ENCODE data around the gene DSTYK.
A peak's percentile ranks its signal among the peaks of the same experiment; 100 is the strongest.

DSTYK gene, protein sequence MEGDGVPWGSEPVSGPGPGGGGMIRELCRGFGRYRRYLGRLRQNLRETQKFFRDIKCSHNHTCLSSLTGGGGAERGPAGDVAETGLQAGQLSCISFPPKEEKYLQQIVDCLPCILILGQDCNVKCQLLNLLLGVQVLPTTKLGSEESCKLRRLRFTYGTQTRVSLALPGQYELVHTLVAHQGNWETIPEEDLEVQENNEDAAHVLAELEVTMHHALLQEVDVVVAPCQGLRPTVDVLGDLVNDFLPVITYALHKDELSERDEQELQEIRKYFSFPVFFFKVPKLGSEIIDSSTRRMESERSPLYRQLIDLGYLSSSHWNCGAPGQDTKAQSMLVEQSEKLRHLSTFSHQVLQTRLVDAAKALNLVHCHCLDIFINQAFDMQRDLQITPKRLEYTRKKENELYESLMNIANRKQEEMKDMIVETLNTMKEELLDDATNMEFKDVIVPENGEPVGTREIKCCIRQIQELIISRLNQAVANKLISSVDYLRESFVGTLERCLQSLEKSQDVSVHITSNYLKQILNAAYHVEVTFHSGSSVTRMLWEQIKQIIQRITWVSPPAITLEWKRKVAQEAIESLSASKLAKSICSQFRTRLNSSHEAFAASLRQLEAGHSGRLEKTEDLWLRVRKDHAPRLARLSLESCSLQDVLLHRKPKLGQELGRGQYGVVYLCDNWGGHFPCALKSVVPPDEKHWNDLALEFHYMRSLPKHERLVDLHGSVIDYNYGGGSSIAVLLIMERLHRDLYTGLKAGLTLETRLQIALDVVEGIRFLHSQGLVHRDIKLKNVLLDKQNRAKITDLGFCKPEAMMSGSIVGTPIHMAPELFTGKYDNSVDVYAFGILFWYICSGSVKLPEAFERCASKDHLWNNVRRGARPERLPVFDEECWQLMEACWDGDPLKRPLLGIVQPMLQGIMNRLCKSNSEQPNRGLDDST

DNA sequence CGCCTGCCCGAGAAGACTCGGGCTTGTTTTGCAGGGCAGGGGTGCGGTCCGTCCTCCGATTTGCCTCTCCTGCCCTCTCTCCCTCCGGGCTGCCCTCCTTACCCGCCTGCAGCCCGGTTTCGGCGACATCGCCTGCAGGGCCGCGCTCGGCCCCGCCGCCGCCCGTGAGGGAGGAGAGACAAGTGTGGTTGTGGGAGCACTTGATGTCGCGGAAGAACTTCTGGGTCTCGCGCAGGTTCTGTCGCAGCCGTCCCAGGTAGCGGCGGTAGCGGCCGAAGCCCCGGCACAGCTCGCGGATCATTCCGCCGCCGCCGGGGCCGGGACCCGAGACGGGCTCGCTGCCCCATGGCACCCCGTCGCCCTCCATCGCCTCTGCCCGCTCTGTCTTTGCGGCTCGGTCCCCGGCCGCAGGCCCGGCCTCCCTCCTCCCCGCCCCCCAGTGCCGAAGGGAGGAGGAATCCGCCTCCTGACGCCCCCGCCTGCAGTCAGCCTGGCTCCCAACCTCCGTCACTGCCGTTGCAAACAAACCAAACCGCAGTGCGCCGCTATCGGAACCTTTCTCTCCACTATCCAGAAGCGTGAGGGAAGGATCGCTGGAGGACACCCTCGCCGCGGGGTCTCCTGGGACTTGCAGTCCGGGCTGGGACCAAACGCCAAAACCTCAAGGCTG, at the start of gene DSTYK:
Gene DSTYK, minus strand, starts transcription at position 534 of the 670 bp plus-strand sequence. Its CDS starts 167 bp downstream, at position 367.
- peak; percentile 73 to 97 (median 94) for DNase-seq

DNA sequence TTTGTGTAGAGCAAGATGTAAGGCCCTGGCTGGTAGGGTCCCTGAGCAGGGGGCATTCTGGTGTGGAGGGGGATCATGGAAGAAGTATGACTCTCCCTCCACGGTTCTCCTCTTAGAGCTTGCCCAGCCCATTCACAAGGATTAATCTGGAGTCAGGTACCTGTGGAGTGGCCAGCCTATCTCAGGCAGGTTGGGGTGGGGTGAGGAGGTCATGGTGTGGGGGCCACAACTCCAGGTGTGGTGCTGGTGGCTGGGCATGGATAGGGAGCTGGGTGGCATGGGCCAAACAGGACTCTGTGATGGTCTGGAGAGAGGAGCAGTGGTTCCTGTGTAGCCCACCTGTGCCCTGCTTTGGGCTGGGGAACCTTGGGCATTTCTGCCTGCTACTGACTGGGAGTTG, 48.5 kb upstream of the DSTYK start:
- no peak for DNase-seq

DNA sequence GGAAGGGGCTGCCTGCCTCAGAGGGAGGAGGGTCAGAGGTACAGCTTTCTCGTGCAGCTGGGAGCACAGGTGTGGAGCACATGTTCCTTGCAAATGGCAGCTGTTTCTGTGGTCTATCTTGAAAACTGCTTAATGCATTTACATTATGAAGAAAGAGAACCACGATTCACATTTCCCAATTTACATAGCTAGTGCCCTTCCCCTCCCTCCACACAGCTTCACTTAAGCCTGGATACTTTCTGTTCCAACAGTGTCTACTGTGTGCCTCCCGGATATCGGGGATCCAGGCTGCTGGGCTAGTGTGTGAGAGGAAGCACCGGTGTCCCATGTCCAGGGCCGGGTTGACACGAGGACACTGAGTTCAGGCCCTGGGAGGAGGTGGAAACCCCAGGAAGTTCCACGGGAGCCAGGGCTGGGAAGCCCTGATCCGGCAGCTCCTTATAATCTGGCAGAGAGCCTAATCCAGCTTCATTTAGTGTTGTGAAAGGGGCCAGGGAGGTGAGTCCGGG, 47.9 kb upstream of the DSTYK start:
- DNase-seq = no peak

DNA sequence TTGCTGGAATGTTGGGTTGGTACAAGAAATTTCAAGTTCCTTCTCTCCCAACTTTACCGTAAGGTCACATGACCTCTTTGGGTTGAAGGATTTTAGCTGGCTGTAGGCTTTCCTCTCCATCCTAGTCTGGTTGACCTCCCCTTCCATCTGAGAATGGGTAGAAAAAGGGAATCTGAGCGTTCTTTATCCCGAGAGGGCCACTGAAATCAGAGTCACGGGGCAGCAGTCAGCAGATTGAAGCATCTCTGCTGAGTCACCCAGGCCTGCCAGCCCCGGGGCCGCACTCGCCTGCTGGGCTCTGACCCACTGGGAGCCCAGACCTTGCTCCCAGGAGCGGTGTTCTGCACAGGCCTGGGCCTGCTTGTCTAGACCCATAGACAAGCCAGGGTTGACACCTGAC, 47.2 kb upstream of the DSTYK start:
- DNase-seq = peak in 42 of 56 donors; percentile 26 to 85 (median 60)

DNA sequence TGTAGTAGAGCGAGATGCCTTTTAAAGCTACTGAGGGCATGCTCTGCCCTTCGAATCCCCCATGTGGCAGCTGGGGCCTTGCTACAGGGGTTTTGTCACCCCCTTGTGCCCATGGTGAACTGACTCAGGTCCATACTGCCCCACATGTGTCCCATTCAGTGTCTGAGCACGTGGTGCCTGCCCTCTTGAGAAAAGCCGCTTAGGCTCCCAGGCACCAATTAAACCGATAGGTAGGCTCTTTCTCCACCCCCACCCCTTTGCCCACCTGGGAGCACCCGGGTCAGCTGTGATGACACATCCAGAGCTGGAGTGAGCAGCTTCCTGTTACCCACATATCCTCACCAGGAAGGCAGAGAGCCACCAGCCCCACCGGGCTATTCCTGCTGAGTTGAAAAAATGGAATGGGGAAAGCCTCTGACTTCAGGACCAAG, 46.8 kb upstream of the DSTYK start:
- DNase-seq = peak in 1 of 56 donors; percentile 43

DNA sequence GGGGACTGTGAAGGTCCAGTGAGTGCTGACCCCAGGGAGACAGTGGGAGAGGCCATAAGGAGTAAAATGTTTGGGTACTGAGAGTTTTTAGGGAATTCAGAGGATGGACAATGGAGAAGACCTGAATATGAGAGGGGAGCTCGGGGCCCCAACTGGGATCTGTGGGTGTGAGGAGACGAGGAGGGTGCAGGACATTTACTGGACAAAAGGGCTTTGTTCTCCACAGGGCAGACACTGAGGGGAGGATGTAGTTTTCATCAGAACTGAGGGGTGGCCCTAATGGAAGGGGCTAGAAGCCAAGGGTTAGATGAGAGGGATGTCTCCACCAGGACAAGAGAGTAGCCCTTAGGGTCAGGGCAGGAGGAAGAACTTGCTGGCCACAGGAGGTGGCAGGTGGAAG, 46.2 kb upstream of the DSTYK start:
- peak in 13 of 56 donors; percentile 14 to 66 (median 35) for DNase-seq

DNA sequence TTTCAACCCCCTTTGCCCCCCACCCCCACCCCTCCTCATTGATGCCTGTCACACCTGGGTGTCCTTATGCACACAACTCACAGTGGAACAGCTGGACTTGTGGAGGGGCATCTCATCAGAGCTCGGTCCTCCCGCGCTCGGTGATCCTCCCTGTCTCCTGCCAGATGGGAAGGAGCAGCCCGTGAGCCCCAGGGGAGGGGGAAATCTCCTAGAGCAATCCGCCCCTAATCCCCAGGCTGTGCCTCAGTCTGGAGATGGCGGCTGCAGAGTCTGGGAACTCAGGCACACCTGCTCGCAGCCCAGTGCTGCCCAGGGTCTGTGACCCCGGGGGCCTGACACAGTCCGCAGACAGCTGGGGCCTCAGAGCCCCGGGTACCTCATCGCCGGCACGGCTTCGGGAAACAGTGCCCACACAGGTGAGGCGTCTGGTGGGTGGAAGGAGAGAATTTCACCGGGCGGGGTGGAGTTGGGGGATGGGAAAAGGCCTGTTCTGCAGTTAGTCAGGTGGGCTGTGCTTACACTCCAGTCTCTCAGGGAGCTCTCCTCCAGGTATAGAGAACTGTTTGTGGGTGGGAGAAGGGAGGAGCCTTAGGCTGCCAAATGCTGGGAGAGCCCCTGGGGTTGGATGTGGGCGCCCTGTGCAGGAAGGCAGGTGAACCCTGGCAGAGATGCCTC, 45.6 kb upstream of the DSTYK start:
- no peak for DNase-seq

DNA sequence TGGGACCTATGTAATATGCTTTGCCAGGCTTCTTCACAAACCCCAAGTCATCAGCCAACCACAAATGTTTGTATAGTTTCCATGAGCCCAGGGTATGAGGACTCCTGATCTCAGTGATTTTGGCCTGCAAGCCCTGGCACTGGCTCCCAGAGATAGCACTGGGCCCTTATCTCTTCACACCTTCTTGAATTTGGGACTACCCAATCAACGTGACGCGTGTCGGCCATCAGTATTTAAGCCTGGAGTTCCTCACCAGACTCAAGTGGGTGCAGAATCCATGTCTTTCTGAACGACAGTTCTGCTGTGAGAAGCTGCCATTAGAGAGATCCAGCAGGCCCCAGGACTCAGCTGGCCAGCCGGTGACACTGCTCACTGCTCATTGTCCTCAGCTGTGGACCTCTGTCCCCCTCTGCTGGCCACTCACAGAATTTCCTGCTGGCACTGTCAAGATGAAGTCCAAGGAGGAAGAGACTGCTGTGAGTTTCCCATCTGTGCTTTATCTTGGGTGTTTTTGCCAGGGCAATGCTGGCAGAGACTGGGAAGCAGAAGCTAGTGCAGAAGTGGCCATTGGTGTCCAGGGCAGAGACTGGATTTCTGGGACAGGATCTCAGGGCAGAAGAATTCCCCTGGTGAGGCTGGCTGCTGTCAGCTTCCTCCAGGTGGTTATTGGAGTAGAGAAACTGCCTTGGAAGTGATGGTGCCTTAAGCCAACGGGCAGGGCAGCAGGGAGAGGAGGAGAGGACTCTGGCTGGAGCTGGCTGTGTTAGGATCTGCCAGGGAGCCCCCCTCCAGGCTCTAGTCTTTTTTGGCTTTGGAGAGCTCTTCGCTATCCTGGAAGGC, 44.7 kb upstream of the DSTYK start:
- DNase-seq = peak; percentile 36 to 98 (median 87)

DNA sequence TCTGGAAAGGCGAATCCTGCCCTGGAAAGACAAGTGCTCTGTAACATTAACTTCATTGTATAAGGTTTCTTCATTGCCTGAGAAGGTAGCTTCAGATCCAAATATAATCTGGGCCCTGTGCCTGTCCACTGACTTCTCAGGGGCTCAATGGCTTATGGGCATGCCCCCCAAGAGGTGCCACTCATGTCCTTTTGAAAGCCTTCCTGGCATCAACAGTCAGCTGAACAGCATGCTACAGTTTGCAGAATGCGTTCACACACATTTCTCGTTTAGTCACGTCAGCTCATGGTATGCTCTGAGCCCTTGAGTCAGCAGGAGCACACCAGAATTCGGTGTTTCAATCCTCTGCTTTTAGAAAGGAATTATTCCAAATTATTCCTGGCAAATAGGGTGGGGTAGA, 40.1 kb upstream of the DSTYK start:
- DNase-seq = no peak

DNA sequence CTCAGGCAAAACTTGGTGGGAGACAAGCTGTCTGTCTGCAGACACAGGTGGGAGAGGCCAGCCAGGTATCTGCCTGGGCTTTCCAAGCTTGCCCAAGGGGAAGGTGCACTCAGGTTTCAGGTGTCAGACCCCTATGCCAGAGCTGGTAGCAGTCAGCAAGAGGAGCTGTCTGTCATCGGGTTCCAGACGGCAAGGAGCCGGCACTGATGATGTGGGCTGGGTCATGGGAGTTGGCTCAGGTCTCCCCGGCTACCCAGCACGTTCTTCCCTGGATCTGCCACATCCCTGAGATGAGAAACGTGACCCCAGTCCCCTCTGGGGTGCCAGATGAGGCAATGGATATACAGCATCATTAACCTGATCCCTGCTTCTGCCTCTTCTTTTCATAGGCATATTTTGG, 39.2 kb upstream of the DSTYK start:
- DNase-seq = no peak

DNA sequence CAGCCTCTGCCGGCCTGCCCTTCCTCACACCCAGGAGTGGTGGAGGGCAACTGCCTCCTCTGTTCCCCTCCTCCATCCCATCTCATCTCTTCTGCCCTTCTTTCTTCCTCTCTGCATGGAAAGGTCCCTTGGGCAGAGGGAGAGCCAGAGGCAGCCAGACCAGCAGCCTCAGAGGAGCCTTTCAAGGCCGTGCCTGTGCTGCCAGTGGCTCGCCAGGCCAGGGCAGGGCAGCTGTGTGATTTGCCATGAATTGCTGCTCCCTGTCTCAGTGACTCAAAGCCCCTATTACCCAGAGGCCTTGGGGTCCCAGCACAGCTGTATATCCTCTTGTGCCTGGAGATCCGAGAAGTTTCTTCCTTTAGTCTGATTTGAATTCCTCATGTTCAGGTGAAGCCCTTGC, 38.1 kb upstream of the DSTYK start:
- peak in 8 of 56 donors; percentile 37 to 59 (median 46) for DNase-seq

DNA sequence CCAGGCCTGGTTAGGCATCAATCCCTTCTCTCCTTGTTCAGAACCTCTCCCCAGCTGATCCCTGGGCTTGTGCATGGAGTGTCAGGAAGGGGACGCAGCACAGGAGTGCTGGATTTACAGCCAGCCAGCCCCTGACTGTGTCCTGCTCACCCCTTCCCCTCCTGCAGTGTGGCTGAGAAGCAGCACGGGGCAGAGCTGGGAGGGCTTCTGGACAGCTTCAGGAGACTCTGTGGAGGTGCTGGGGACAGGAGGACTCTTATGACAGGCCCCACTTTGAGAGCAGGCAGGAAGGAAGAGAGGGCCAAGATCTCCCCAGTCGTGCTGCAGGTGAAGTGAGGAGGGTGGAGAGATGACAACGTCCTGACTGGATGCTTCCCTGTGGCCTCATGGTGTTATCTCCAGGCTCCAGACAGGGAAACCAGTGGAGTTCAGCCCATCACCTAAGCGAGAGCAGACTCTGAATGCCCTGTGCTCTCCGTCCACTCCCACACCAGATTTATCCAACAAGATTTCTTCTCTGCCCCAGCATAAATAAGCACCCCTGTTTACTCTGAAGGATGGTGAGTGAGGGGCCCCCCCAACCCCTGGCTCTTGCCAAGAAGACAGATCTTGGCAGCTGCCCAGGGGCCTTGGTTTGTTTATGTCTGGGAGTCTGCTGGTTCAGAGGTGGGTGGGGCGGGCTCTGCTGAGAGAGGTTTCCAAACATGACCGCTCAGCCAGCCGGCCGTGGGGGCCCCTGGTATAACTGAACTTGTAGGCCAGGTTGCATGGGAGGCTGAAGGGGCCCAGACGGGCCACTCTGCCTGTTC, 37.5 kb upstream of the DSTYK start:
- peak in 44 of 56 donors; percentile 37 to 95 (median 67) for DNase-seq

DNA sequence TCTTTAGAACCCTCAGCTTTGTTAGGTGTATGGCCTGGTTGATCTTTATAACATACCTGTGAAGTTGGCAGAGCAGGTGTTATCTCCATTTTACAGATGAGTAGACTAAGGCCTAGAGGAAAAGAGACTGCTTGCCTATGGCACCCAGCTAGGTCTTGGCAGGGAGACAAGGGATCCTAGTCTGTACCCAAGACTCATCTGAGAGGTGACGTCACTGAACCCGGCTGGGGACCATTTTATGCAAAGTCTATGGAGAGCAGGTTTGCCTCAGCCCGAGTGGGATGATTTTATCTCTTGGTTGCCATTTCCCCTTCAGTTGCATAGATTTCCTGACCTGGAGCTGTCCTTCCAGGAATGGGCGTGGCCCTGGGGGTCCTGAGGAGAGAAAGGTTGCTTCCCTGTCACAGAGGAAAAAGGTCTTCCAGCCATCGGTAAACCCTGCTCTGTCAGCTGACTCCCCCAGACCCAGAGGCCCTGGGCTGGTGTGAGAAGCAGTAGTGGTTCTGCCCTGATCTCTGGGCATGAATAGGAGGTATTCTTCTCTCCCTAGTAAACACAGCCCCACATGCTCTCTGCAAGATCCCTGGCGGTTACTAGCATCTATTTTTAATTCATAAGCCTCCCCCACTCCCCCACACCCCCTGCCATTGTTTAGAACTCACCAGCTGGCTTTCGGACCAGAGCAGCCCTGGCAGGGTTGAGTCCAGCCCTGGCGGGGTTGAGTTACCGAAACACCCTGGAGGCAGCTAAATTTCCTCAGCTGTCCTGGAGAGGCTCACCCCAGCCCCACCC, 35.8 kb upstream of the DSTYK start:
- DNase-seq = peak in 51 of 56 donors; percentile 34 to 92 (median 74)

DNA sequence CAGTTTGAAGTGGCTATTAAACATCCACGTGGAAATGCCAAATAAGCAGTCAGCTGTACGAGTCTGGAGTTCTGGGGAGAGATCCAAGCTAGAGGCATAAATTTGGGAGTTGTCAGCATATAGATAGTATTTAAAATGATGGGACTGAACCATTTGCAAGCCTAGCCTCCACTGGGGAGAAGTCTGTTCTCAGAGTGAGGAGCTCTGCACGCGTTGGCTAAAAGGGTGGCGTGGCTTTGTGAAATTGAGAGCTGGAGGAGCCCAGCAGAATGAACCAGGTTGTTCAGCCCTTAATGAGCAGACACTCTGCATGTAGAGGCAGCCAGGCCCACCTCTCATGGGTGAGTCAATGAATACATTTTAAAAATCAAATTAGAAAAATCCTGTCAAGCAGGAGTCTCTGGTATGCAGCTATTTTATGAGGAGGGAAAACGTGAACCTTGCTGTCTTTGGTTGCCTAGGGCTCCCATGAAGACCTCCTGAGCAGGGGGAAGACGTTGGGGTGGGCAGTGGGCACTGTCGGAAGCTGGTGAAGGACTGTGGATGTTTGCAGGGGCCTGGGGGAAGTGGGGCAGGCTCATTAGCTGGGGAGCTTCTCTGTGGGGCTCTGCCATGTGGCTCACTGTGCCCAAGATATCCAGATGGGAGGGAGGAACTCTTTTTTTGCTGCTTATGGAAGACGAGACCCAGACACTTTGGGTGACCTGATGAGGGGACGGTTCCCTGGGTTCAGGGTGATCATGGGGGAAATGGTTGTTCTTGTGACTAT, 35.0 kb upstream of the DSTYK start:
- no peak for DNase-seq

DNA sequence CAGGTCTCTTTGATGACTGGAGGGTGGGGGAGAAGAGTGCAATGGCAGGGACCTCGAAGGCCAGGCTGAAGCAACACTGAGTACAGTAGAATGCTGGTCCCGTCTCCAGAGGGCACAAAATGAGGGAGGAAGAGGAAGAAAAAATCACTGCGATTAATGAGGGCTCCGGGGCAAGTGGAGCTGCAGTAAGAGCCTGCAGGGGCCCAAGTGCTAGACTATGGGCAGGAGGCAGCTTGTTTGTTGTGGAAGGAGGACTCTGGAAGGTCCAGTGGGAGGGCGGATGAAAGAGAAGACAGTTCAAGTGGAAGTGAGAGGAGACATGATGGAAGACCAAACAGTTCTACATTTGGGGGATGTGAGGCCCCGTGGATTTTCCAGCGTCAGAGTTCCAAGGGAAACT, 33.6 kb upstream of the DSTYK start:
- DNase-seq = no peak

DNA sequence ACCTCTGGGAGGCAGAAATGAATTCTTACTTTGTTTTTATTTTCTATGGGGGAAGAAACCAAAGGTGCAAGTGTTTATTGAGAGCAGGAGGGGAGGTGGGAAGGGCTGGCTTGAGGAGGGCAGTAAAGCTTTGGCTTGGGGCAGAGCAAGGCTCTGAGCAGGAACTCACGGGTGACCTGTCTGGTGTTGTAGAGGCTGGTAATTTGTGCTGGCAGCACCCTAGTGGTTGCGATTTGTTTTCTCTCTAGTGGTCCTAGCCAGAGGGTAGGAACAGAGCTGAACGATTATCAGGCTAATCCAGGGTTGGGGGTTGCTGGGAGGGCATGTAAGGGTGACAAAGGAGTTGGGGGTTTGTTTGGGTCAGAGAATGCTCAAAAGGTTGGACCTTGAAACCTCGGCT, 32.9 kb upstream of the DSTYK start:
- DNase-seq = no peak
